ENCODE results near the gene TEX22. TPM values are rescaled to one million over a fixed set of nuclear protein-coding genes. Genes with fewer than 3 reads are reported as not detected.

The TEX22 gene
- total and polyA plus RNA-seq, 2 experiments from 2014 or later, result 0.21 TPM

DNA sequence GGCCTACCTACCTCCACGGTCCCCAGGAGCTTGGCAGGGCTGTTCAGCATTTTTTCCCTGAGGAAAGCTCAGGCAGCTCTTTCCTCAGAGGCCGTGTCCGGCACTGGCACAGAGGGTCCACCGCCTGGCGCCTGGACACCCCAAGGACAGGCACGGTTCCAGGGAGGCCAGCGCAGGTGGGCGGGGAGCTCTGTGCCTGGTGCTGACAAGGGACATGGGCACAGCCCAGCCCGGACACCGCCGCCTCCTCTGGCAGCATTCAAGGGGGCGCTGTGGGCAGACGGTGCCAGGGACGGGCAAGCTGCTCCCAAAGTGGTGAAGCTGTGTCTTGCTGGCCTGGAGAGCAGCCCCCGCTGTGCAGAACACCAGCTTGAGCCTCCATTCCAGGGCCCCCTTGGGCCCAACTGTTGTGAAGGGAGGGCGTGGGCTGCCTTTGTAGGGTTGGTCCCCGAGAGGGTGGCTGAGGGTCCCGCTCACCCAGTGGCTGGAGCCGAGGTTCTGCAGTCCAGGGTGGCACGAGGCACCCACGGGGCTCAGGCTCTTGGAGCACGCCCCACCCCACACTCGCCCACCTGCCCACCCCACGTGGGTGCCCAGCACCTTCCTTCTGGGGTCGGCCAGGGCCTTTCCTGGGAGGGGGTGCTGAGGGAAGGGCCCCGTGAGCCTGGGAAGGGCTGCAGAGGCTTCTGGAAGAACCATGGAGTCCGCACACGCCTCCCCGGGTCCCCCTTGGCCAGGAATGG is 29.3 kb upstream of the TEX22 start (continued):
- TF ChIP-seq, protein P1, sequence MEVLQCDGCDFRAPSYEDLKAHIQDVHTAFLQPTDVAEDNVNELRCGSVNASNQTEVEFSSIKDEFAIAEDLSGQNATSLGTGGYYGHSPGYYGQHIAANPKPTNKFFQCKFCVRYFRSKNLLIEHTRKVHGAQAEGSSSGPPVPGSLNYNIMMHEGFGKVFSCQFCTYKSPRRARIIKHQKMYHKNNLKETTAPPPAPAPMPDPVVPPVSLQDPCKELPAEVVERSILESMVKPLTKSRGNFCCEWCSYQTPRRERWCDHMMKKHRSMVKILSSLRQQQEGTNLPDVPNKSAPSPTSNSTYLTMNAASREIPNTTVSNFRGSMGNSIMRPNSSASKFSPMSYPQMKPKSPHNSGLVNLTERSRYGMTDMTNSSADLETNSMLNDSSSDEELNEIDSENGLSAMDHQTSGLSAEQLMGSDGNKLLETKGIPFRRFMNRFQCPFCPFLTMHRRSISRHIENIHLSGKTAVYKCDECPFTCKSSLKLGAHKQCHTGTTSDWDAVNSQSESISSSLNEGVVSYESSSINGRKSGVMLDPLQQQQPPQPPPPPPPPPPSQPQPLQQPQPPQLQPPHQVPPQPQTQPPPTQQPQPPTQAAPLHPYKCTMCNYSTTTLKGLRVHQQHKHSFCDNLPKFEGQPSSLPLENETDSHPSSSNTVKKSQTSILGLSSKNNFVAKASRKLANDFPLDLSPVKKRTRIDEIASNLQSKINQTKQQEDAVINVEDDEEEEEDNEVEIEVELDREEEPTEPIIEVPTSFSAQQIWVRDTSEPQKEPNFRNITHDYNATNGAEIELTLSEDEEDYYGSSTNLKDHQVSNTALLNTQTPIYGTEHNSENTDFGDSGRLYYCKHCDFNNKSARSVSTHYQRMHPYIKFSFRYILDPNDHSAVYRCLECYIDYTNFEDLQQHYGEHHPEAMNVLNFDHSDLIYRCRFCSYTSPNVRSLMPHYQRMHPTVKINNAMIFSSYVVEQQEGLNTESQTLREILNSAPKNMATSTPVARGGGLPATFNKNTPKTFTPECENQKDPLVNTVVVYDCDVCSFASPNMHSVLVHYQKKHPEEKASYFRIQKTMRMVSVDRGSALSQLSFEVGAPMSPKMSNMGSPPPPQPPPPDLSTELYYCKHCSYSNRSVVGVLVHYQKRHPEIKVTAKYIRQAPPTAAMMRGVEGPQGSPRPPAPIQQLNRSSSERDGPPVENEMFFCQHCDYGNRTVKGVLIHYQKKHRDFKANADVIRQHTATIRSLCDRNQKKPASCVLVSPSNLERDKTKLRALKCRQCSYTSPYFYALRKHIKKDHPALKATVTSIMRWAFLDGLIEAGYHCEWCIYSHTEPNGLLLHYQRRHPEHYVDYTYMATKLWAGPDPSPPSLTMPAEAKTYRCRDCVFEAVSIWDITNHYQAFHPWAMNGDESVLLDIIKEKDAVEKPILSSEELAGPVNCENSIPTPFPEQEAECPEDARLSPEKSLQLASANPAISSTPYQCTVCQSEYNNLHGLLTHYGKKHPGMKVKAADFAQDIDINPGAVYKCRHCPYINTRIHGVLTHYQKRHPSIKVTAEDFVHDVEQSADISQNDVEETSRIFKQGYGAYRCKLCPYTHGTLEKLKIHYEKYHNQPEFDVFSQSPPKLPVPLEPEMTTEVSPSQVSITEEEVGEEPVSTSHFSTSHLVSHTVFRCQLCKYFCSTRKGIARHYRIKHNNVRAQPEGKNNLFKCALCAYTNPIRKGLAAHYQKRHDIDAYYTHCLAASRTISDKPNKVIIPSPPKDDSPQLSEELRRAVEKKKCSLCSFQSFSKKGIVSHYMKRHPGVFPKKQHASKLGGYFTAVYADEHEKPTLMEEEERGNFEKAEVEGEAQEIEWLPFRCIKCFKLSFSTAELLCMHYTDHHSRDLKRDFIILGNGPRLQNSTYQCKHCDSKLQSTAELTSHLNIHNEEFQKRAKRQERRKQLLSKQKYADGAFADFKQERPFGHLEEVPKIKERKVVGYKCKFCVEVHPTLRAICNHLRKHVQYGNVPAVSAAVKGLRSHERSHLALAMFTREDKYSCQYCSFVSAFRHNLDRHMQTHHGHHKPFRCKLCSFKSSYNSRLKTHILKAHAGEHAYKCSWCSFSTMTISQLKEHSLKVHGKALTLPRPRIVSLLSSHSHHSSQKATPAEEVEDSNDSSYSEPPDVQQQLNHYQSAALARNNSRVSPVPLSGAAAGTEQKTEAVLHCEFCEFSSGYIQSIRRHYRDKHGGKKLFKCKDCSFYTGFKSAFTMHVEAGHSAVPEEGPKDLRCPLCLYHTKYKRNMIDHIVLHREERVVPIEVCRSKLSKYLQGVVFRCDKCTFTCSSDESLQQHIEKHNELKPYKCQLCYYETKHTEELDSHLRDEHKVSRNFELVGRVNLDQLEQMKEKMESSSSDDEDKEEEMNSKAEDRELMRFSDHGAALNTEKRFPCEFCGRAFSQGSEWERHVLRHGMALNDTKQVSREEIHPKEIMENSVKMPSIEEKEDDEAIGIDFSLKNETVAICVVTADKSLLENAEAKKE (CRISPR knock-in tag; IDR thresholded peaks at IDR 0.05), result no peak
- no peak for TF ChIP-seq POLR2AphosphoS5 (IDR thresholded peaks at IDR 0.05; ENCODE audit: low read depth)
- TF ChIP-seq, protein P2, sequence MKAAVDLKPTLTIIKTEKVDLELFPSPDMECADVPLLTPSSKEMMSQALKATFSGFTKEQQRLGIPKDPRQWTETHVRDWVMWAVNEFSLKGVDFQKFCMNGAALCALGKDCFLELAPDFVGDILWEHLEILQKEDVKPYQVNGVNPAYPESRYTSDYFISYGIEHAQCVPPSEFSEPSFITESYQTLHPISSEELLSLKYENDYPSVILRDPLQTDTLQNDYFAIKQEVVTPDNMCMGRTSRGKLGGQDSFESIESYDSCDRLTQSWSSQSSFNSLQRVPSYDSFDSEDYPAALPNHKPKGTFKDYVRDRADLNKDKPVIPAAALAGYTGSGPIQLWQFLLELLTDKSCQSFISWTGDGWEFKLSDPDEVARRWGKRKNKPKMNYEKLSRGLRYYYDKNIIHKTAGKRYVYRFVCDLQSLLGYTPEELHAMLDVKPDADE (IDR thresholded peaks at IDR 0.05), result no peak

DNA sequence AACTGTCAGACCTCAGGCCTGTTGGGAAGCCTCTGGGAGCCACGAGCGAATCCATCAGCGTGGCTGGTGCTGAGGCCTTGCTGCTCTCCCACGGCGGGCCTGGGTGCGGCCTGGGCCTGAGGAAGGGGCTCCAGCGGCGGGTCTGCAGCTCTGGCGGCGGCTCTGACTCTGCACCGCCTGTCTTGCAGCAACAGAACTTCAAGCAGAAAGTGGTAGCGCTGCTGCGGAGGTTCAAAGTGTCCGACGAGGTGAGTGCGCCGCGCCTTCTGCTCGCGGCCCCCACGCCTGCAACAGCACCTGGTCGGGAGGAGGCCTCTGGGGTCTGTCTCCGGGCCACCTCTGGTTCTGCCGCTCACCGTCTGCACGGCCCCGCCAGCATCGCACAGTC is 28.7 kb upstream of the TEX22 start:
- Mint-ChIP-seq H3K36me3 (ENCODE audit: low read depth) (peaks cover 19% of the 10 kb centered on the region; the same call in 2 of the 3 replicates), H3K4me3 (no peak overlapping the region; the same call in 2 of the 3 replicates), H3K9me3 (peaks cover 14% of the 10 kb centered on the region; the same call in 2 of the 3 replicates), H3K27ac (no peak overlapping the region), H3K4me1 (no peaks in the 10 kb centered on the region), H3K27me3 (ENCODE audit: insufficient read depth, low read depth, poor library complexity) (peaks cover 6% of the 10 kb centered on the region)
- Histone ChIP-seq H3K27me3 (ENCODE audit: insufficient read depth) (no peaks in the 10 kb centered on the region), H3K4me3 (no peak overlapping the region), H3K4me1 (ENCODE audit: insufficient read depth) (no peaks in the 10 kb centered on the region), H2AFZ (no peak overlapping the region), H3K4me2 (no peak overlapping the region), H4K20me1 (replicated peaks; ENCODE audit: insufficient read depth) (peaks cover 5% of the 10 kb centered on the region), H3K9me2 (ENCODE audit: insufficient read depth) (no peaks in the 10 kb centered on the region), H3K27ac (ENCODE audit: low read depth) (no peak overlapping the region), H3K79me2 (replicated peaks; ENCODE audit: insufficient read depth) (no peaks in the 10 kb centered on the region), H3F3A (replicated peaks; ENCODE audit: low read depth) (0 out of 2 replicates have a peak, but pooled peaks cover 8% of the 10 kb centered on the region), H3K36me3 (ENCODE audit: insufficient read depth) (no peaks in the 10 kb centered on the region)
- no peak for ATAC-seq
- no peak for DNase-seq (ENCODE audit: low spot score)
- TF ChIP-seq, protein P3, sequence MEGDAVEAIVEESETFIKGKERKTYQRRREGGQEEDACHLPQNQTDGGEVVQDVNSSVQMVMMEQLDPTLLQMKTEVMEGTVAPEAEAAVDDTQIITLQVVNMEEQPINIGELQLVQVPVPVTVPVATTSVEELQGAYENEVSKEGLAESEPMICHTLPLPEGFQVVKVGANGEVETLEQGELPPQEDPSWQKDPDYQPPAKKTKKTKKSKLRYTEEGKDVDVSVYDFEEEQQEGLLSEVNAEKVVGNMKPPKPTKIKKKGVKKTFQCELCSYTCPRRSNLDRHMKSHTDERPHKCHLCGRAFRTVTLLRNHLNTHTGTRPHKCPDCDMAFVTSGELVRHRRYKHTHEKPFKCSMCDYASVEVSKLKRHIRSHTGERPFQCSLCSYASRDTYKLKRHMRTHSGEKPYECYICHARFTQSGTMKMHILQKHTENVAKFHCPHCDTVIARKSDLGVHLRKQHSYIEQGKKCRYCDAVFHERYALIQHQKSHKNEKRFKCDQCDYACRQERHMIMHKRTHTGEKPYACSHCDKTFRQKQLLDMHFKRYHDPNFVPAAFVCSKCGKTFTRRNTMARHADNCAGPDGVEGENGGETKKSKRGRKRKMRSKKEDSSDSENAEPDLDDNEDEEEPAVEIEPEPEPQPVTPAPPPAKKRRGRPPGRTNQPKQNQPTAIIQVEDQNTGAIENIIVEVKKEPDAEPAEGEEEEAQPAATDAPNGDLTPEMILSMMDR (conservative IDR thresholded peaks at IDR 0.05; ENCODE audit: low read depth in 2 of 2), result no peak
- TF ChIP-seq JUNB (IDR thresholded peaks at IDR 0.05; ENCODE audit: unreplicated experiment) (no peak), ZNF114 (CRISPR knock-in tag; IDR thresholded peaks at IDR 0.05) (no peak), EZH2phosphoT487 (IDR thresholded peaks at IDR 0.05; ENCODE audit: unreplicated experiment) (no peak), POLR2AphosphoS5 (IDR thresholded peaks at IDR 0.05; ENCODE audit: low read depth) (no peak), ZNF331 (CRISPR knock-in tag; IDR thresholded peaks at IDR 0.05; ENCODE audit: low read depth) (no peak)
- TF ChIP-seq, protein P2 (IDR thresholded peaks at IDR 0.05), result no peak
- TF ChIP-seq, protein P4, sequence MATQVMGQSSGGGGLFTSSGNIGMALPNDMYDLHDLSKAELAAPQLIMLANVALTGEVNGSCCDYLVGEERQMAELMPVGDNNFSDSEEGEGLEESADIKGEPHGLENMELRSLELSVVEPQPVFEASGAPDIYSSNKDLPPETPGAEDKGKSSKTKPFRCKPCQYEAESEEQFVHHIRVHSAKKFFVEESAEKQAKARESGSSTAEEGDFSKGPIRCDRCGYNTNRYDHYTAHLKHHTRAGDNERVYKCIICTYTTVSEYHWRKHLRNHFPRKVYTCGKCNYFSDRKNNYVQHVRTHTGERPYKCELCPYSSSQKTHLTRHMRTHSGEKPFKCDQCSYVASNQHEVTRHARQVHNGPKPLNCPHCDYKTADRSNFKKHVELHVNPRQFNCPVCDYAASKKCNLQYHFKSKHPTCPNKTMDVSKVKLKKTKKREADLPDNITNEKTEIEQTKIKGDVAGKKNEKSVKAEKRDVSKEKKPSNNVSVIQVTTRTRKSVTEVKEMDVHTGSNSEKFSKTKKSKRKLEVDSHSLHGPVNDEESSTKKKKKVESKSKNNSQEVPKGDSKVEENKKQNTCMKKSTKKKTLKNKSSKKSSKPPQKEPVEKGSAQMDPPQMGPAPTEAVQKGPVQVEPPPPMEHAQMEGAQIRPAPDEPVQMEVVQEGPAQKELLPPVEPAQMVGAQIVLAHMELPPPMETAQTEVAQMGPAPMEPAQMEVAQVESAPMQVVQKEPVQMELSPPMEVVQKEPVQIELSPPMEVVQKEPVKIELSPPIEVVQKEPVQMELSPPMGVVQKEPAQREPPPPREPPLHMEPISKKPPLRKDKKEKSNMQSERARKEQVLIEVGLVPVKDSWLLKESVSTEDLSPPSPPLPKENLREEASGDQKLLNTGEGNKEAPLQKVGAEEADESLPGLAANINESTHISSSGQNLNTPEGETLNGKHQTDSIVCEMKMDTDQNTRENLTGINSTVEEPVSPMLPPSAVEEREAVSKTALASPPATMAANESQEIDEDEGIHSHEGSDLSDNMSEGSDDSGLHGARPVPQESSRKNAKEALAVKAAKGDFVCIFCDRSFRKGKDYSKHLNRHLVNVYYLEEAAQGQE (IDR thresholded peaks at IDR 0.05; ENCODE audit: unreplicated experiment), result no peak
